ENCODE results near the gene RBM4B.

Gene RBM4B

GRCh38 chr11:66639066-66639813 lies 38.4 kb downstream of the RBM4B start:
- no peak for DNase-seq

- peak; percentile 99 for DNase-seq
Observed at GRCh38 chr11:66638177-66639065, 39.3 kb downstream of the RBM4B start, which contains the start of gene RBM4. RBM4 (plus strand) TSS chr11:66638703; CDS start chr11:66639712, 1,009 bp downstream.

- DNase-seq, result no peak
Observed at GRCh38 chr11:66637557-66638176, 40.0 kb downstream of the RBM4B start.

- no peak for DNase-seq
Observed at GRCh38 chr11:66636411-66636810, 41.3 kb downstream of the RBM4B start.

GRCh38 chr11:66632952-66633351 lies 44.7 kb downstream of the RBM4B start:
- no peak for DNase-seq

GRCh38 chr11:66631883-66632282 lies 45.8 kb downstream of the RBM4B start:
- DNase-seq, result no peak

- DNase-seq, result no peak
Observed at GRCh38 chr11:66629356-66629755, 48.3 kb downstream of the RBM4B start.

GRCh38 chr11:66628061-66628603 lies 49.6 kb downstream of the RBM4B start:
- no peak for DNase-seq

- DNase-seq, result no peak
Observed at GRCh38 chr11:66626926-66627325, 50.8 kb downstream of the RBM4B start.

- no peak for DNase-seq
Observed at GRCh38 chr11:66626382-66626781, 51.3 kb downstream of the RBM4B start.

- no peak for DNase-seq
Observed at GRCh38 chr11:66625752-66626149, 51.9 kb downstream of the RBM4B start.

GRCh38 chr11:66625041-66625751 lies 52.5 kb downstream of the RBM4B start:
- DNase-seq, result no peak

- no peak for DNase-seq
Observed at GRCh38 chr11:66624450-66624849, 53.2 kb downstream of the RBM4B start.

GRCh38 chr11:66619080-66619554 lies 58.6 kb downstream of the RBM4B start:
- DNase-seq, result no peak

GRCh38 chr11:66617155-66617834 lies 60.4 kb downstream of the RBM4B start:
- no peak for DNase-seq

GRCh38 chr11:66616379-66617154 lies 61.1 kb downstream of the RBM4B start, which contains the start of gene RBM14:
RBM14 (plus strand) TSS chr11:66616630; CDS start chr11:66616721, 91 bp downstream.
- DNase-seq, result peak; percentile 100

All from right hindlimb (tissue), 1 donor.